ENCODE data around the gene BBS7. TPM values are rescaled to one million over a fixed set of nuclear protein-coding genes. Genes with fewer than 3 reads are reported as not detected.

Gene BBS7
- total RNA-seq, 1 experiment from 2014 or later: 26.2 TPM

DNA sequence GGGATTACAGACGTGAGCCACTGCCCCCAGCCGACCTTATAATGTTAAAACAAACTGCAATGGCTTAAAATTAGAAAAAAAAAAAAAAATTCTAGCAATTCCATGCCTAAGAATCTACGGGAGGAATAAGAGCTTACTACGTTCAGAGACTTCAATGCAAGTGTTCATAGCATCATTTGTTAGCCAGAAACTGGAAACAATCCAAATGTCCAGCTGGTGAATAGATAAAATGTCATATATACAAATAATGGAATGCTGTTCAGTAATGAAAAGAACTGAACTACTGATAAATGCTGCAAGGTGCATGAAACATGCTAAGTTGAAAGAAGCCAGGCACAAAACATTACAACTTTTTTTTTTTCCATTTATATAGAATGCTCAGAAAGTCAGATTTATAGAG, 63.9 kb downstream of the BBS7 start:
- no peak overlapping the region for H3K27ac Mint-ChIP-seq

More for the DNA sequence above, 63.9 kb downstream of the BBS7 start:
- no peak overlapping the region for H3K56ac ChIP-seq (ENCODE audit: insufficient read length, low read depth, low read length)
- H3K4me1 ChIP-seq (ENCODE audit: insufficient read depth, low read length): no peaks in the 10 kb centered on the region
- H4K8ac ChIP-seq (replicated peaks; ENCODE audit: insufficient read length, low read depth, low read length): no peak overlapping the region
- H3K9me3 Mint-ChIP-seq: no peaks in the 10 kb centered on the region
- H3K9ac ChIP-seq (ENCODE audit: extremely low read depth, insufficient read length, low read length): no peak overlapping the region
- no peak overlapping the region for H2BK15ac ChIP-seq (ENCODE audit: low read depth, low read length)
- no peak for DNase-seq
- H3K4me1 Mint-ChIP-seq: peaks cover 4 to 12% of the 10 kb centered on the region in 2 experiments
- H4K91ac ChIP-seq (ENCODE audit: insufficient read length, low read depth, low read length): no peak overlapping the region
- H2AFZ ChIP-seq (ENCODE audit: low read length): no peak overlapping the region
- no peak overlapping the region for H3K14ac ChIP-seq (ENCODE audit: insufficient read depth, low read length)
- TF ChIP-seq, protein P1, sequence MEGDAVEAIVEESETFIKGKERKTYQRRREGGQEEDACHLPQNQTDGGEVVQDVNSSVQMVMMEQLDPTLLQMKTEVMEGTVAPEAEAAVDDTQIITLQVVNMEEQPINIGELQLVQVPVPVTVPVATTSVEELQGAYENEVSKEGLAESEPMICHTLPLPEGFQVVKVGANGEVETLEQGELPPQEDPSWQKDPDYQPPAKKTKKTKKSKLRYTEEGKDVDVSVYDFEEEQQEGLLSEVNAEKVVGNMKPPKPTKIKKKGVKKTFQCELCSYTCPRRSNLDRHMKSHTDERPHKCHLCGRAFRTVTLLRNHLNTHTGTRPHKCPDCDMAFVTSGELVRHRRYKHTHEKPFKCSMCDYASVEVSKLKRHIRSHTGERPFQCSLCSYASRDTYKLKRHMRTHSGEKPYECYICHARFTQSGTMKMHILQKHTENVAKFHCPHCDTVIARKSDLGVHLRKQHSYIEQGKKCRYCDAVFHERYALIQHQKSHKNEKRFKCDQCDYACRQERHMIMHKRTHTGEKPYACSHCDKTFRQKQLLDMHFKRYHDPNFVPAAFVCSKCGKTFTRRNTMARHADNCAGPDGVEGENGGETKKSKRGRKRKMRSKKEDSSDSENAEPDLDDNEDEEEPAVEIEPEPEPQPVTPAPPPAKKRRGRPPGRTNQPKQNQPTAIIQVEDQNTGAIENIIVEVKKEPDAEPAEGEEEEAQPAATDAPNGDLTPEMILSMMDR (conservative IDR thresholded peaks at IDR 0.05): no peak
- H2BK5ac ChIP-seq (ENCODE audit: insufficient read length, low read length): no peak overlapping the region
- no peak overlapping the region for H3K27ac ChIP-seq (ENCODE audit: insufficient read length, low read depth, low read length)
- H4K5ac ChIP-seq (ENCODE audit: insufficient read length, low read depth, low read length): no peak overlapping the region
- H3K4ac ChIP-seq (ENCODE audit: low read depth, low read length): no peak overlapping the region
- no peak overlapping the region for H2AK5ac ChIP-seq (ENCODE audit: insufficient read length, low read length)
- no peak overlapping the region for H3K4me2 ChIP-seq (ENCODE audit: insufficient read depth, insufficient read length, low read length)
- no peak overlapping the region for H3T11ph ChIP-seq (ENCODE audit: low read length)
- no peaks in the 10 kb centered on the region for H4K20me1 ChIP-seq (ENCODE audit: control insufficient read depth, insufficient read depth, insufficient read length)
- H3K79me1 ChIP-seq (ENCODE audit: insufficient read depth, low read depth, low read length, poor library complexity, severe bottlenecking): no peaks in the 10 kb centered on the region
- H3K27me3 Mint-ChIP-seq (ENCODE audit: low read depth): no peaks in the 10 kb centered on the region
- no peak overlapping the region for H3K23ac ChIP-seq (ENCODE audit: insufficient read length, low read depth, low read length)
- no peak overlapping the region for H2BK12ac ChIP-seq (ENCODE audit: insufficient read length, low read depth, low read length)
- peaks cover 37 to 85% (median 73%) of the 10 kb centered on the region in 3 experiments for H3K36me3 Mint-ChIP-seq (ENCODE audit: insufficient read depth in 1 of 3, low read depth in 3 of 3)
- no peak overlapping the region for H2BK20ac ChIP-seq (ENCODE audit: low read depth, low read length, poor library complexity, severe bottlenecking)
- H3K18ac ChIP-seq (ENCODE audit: insufficient read length, low read depth, low read length): no peak overlapping the region
- no CpG with 5 or more reads among the region's 4 CpGs for WGBS (ENCODE audit: extremely low coverage, insufficient read length, low lambda C conversion rate)
- no peaks in the 10 kb centered on the region for H3K9me3 ChIP-seq (ENCODE audit: control insufficient read depth, low read depth, low read length)
- H3K23me2 ChIP-seq (ENCODE audit: insufficient read length, low read depth, low read length, poor library complexity, severe bottlenecking): peaks cover 3% of the 10 kb centered on the region
- no peaks in the 10 kb centered on the region for H3K27me3 ChIP-seq (ENCODE audit: insufficient read depth, low read length)
- H2BK120ac ChIP-seq (ENCODE audit: low read depth, low read length, poor library complexity, severe bottlenecking): no peak overlapping the region
- H3K79me2 ChIP-seq (ENCODE audit: insufficient read depth, low read length): peaks cover 4% of the 10 kb centered on the region; the same call in 1 of the 2 replicates
- H3K4me3 Mint-ChIP-seq: no peak overlapping the region
